GM19468 (cell line): Measurements from ENCODE around the gene TMTC3.

Experiments used
- ATAC-seq: cut with Tn5 transposase; IDR thresholded peaks from one replicate; pipeline ENCODE4 v1.9.1; 2021; ENCODE audit warnings: mild to moderate bottlenecking, moderate library complexity, moderate number of reproducible peaks; ENCODE audit not compliant: unreplicated experiment; ENCODE audit errors: extremely low read depth

The TMTC3 gene

DNA sequence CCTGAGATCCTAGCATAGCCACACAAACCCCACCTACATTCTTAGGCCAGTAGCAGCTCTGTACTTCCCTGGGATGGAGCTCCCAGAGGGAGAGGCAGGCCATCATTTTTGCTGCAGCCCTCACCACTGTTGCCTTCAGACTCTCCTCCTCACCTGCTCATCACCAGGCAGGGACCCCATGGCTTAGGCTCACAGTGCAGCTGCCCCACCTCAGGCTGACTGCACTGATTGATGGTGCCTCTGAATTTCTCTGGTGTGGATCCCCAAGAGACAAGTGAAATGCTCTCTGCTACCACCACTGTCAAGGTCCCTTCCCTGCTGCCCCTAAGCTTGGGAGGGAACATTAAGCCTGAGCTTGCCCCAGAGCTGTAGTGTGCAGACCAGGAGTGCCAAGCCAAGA, 76.2 kb downstream of the TMTC3 start:
- ATAC-seq = no peak

- ATAC-seq = no peak
Measured at GRCh38 chr12:88219861-88220260, 77.8 kb downstream of the TMTC3 start.

DNA sequence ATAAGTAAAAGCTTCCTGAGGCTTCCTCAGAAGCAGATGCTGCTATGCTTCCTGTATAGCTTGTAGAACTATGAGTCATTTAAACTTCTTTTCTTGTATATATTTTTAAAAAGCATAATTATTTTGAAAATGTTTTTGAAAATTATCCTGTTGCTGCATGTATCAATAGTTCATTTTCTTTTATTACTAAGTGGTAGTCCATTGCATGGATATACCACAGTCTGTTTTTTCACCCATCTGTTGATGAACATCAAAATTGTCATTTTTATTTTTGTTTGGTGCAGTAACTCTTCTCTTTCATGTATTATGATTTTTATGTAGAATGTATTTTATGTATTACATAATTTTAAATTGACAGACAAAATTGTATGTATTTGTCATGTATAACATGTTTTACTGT, 81.4 kb downstream of the TMTC3 start:
- no peak for ATAC-seq

- ATAC-seq = no peak
Measured at GRCh38 chr12:88225776-88226175, 83.7 kb downstream of the TMTC3 start.

DNA sequence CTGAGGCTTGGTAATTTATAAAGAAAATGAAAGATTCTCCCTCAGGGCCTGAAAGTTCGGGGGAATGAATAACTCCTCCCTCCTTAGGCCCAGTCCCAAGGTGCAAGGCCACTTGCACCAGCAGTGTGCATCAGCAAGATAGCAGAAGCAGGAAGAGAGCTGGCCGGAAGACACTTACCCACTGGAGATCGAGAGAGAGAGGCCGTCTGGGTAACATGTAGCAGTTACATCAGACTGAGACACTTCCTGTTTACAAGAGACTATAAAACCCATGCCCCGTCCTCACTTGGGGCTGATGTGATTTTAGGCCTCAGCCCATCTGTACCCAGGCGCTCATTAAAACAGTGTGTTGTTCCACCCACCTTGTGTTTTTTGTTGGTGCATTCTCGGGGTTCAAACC, 85.2 kb downstream of the TMTC3 start:
- no peak for ATAC-seq

GRCh38 chr12:88227871-88228270, 85.8 kb downstream of the TMTC3 start:
- ATAC-seq = no peak

GRCh38 chr12:88228720-88229119, 86.6 kb downstream of the TMTC3 start:
- ATAC-seq = no peak

GRCh38 chr12:88230271-88230670, 88.2 kb downstream of the TMTC3 start:
- no peak for ATAC-seq

- ATAC-seq = no peak
Measured at GRCh38 chr12:88235183-88235833, 93.2 kb downstream of the TMTC3 start.

DNA sequence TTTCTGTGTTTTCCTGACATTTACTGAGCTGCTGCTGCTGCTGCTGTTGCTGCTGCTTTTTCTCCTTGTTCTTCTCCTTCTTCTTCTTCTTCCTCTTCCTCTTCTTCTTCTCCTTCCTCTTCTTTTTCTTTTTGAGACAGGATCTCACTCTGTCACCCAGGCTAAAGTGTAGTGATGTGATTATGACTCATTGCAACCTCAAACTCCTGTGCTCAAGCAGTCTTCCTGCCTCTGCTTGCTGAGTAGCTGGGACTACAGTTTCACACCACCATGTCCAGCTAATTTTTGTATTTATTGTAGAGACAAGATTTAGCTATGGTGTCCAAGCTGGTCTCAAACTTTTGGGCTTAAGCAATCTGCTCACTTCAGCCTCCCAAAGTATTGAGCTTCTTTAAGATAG, 95.8 kb downstream of the TMTC3 start:
- no peak for ATAC-seq

DNA sequence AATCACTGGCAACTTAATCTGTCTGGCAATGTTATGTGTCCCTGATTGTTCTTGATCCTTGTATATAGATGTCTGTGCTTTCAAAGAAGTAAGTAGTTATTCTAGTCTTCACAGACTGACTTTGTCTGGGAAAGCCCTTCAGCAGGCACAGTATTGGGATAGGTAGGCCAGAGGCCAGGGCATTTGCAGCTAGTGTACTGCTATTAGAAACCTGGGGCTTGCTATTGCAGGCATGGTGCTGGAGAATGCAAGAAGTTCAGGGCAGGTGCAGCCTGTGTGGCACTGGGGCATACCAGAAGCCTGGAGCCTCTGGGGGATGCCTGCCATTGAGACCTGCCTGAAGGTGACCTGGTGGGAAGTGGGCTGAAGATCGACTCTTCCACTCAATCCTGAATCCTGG, 96.3 kb downstream of the TMTC3 start:
- ATAC-seq = no peak

DNA sequence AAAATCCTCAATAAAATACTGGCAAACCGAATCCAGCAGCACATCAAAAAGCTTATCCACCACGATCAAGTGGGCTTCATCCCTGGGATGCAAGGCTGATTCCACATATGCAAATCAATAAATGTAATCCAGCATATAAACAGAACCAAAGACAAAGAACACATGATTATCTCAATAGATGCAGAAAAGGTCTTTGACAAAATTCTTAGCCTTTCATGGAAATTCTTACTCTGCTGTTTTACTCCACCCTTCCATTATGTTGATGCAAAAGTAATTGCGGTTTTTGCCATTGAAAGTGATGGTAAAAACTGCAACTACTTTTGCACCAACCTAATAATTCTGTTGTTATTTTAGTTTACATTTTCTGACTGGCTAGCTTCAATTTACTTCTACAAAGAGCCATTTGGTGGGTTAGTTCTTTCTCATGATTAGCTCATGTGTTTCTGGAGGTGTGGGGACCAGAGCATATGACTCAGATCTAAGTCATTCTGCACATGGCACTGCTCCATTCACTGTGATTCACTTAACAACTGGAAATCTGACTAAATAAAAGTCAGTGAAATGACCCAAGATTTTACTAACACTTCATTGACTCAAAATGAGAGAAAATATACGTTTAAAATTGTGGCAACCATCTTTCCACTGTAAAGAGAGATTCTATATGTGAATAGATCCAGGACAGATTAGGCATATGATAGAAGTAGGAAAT, 99.9 kb downstream of the TMTC3 start:
- ATAC-seq = no peak

DNA sequence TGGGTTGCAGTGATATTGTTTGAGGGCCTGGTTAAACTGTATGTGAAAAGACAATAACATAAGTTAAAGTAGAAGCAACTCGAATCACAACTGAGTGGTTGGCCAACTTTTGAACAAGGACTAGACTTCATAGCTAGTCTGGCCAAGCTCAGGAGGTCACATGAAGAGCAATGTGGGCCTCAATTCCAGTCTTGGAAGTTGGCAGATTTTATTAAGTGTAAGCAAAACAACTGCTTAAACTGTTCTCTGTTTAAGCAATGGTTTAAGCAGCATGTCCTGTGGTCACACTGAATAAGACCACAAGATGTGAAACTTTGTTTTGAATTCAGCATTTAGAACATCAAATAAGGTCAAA, 100.4 kb downstream of the TMTC3 start:
- ATAC-seq = no peak

DNA sequence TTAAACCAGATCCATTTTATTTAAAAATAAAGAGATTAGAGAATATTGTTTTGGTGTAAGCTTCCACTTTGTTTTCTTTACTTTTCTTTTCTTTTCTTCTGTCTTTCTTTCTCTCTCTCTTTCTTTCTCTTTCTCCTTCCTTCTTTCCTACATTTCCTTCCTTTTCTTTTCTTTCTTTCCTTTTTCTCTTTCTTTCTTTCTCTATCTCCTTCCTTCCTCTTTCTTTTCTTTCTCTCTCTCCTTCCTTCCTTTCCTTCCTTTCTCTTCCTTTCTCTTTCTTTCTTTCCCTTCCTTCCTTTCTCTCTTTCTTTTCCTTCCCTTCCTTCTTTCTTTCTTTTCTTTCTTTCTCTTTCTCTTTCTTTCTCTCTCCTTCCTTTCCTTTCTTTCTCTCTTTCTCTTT, 100.8 kb downstream of the TMTC3 start:
- no peak for ATAC-seq

- ATAC-seq = no peak
Measured at GRCh38 chr12:88243982-88244381, 101.9 kb downstream of the TMTC3 start.

DNA sequence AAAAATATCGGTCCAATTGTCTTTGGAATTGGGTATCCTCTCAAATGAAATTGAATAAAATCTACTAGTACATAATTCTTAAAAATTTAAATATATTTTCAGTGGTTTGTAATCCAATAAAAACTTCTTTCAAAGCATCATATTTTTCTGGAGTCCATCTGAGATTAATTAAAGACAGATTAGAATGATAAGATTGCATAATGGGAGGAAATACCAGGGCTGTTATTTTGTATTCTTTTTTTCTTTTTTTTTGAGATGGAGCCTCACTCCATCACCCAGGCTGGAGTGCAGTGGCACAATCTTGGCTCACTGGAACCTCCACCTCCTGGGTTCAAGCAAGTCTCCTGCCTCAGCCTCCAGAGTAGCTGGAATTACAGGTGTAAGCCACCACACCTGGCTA, 103.8 kb downstream of the TMTC3 start:
- ATAC-seq = no peak

GRCh38 chr12:88247241-88247643, 105.1 kb downstream of the TMTC3 start:
- no peak for ATAC-seq

- ATAC-seq = no peak
Measured at GRCh38 chr12:88248606-88249005, 106.5 kb downstream of the TMTC3 start.
